Fibroblast of skin of left quadriceps (primary cell): Measurements from ENCODE around the gene SNX32.
"Not testable (repeated sequence)": the region's sequence is repeated elsewhere in the genome, so short reads cannot be mapped to it uniquely, and the experiment has no call there.

ENCODE experiments used
- DNase-seq, 2 experiments: peaks; one replicate each; pipeline ENCODE4 v3.0.0-alpha.2; 2013; ENCODE audit warnings: low read depth in 2 of 2

Gene SNX32

DNA sequence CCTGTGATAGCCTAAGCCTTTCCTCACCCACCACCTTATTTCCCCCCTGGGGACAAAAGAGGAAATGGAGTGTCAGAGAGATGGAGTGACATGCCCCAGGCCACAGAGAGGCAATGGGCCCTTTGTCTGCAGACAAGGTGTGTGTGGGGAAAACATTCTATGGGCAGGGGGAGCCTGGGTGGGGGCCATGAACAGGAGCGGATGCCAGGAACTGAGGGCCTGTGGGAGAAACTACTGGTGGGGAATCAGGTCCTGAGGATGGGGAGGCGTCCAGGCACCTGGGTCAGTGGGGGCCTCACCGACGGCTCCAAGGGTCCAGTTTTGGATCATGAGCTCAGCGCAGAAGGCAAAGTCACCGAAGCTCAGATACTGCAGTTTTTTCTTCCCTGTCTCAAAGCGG is 51.5 kb downstream of the SNX32 start:
- DNase-seq = no peak

DNA sequence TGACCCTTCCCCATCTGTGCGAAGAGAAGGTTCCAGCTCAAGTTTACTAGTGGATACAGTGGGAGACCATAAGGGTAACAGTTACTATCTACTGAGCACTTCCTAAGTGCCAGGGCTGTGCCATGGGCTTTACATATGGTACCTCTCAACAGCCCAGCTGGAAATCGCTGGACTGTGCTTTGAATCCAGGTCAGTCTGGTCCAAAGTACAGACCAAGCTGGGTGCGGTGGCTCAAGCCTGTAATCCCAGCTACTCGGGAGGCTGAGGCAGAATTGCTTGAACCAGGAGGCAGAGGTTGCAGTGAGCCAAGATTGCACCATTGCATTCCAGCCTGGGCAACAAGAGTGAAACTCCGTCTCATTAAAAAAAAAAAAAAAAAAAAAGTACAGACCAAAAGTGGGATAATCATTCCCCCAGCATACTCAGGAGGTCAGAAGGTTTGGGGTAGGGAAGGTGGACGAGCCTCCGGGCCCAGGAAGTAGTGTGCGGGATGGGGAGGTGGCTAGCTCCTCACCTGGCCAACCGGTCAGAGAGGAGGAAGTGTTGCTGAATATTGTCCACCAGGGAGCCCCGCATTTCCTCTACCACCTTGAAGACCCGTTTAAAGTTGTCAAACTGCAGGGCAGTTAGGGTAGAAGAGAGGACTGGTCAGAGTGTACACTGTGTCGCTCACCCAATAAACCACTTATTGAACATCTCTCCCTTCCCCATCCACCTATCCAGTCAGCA is 52.2 kb downstream of the SNX32 start:
- no peak for DNase-seq

DNA sequence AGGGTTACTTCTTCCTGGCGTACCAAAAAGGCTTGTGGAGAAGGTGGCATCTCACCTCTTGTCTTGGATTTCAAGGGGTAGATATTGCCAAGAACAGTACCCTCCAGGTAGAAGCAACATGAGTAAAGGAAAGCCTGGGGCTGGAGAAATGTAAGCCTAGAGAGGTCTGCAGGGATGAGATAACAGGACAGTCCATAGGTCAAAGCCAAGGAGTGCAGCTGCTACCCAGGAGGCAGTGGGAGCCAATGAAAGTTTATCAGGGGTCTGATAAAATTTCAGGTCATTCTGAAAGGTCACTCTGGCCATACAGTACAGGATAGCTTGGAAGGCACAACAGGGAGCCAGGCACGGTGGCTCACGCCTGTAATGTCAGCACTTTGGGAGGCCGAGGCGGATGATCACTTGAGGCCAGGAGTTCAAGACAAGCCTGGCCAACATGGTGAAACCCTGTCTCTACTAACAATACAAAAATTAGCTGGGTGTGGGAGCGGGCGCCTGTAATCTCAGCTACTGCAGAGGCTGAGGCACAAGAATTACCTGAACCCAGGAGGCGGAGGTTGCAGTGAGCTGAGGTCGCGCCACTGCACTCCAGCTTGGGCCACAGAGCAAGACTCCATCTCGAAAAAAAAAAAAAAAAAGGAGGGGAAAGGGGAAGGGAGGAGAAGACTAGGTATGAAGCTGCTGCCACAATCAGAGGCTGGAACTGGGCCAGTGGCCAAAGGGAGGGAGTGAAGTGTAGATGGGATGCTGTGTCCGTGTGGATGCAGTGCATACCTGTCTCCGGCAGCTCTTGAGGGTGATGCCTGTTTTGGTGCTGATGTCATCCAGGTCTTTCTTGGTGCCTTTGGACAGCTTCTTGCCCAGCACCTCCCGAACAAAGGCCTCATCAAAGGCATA is 53.3 kb downstream of the SNX32 start:
- no peak for DNase-seq

DNA sequence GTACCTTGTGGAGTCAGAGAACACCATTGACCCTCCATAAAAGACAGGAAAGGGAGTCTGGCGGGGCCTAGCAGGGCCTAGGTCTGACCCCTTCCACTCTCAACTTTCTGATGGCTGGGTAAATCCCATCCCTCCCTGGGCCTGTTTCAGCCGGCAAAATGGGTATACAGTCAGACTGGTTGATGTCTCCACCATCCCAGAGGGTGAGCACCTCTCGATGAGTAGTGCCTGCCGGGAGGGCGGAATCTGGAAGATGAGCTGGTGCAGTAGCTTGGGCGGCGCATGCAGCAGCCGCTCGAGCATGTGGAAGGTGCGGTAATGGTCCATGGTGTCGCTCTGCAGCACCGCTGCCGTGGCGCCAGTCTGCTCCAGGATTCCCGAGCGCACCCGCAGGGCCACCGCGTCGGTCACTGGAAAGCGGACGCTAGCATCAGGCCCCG is 54.0 kb downstream of the SNX32 start:
- DNase-seq = no peak

DNA sequence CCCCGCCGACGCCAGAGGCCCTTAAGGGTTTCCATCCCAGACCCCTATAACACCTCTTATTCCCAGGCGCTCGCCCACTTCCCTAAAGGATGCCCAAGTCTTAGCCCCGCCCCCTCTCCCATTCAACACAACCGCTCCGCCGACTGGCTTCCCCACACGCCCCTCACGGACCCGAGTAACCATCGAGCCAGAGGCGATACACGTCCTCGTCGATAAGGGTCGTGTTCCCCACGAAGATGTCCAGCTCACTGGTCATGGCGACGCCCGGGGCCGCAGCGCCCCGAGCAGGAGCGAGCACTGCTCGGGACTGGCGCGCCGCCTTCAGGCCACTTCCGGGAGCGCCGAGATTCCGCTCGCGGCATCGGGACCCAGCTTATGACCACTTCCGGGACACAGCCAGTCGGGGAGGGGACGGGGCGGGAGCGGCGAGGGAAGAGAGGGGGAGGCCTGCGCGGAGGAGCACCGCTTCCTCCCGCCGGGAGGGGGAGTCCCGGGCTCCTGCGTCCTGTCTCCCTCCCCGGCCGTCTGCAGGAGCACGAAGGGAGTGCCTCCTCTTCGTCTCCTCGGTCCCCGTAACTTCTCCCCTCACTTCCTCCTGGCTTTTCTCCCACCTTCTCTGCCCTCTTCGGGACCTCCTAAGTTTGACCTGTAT is 54.5 kb downstream of the SNX32 start, which contains the start of gene FIBP:
TSS of gene FIBP (minus strand) at position 309 of the 652 bp plus-strand sequence. CDS start at position 256, 53 bp downstream.
- DNase-seq = peak; percentile 93

DNA sequence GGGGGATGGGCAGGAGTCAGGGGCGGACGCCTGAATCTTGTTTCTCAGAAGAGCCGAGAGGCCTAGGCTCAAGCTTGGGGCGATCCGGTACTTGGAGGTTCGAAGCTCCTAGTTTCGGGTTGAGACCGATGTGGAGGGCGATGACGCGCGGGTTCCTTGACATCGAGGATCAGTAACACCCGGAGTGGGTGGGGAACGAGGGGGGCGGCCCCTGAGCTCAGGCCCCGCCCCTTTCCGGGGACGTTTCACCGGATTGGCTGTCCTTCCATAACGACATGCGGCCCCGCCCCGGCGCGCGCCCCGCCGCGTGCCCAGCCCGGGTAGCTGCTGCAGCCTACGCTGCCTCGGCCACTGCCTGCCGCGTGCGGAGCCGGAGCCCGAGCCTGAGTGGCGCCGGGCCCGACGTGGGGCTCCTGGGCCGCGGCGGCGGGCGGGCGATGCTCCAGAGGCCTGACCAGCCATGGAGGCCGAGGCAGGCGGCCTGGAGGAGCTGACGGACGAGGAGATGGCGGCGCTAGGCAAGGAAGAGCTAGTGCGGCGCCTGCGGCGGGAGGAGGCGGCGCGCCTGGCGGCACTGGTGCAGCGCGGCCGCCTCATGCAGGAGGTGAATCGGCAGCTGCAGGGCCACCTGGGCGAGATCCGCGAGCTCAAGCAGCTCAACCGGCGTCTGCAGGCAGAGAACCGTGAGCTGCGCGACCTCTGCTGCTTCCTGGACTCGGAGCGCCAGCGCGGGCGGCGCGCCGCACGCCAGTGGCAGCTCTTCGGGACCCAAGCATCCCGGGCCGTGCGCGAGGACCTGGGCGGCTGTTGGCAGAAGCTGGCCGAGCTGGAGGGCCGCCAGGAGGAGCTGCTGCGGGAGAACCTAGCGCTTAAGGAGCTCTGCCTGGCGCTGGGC is 56.8 kb downstream of the SNX32 start, which contains the start of gene CCDC85B:
TSS of gene CCDC85B (plus strand) at position 350 of the 895 bp plus-strand sequence. CDS start at position 461, 111 bp downstream.
- peak; percentile 89 to 90 for DNase-seq

DNA sequence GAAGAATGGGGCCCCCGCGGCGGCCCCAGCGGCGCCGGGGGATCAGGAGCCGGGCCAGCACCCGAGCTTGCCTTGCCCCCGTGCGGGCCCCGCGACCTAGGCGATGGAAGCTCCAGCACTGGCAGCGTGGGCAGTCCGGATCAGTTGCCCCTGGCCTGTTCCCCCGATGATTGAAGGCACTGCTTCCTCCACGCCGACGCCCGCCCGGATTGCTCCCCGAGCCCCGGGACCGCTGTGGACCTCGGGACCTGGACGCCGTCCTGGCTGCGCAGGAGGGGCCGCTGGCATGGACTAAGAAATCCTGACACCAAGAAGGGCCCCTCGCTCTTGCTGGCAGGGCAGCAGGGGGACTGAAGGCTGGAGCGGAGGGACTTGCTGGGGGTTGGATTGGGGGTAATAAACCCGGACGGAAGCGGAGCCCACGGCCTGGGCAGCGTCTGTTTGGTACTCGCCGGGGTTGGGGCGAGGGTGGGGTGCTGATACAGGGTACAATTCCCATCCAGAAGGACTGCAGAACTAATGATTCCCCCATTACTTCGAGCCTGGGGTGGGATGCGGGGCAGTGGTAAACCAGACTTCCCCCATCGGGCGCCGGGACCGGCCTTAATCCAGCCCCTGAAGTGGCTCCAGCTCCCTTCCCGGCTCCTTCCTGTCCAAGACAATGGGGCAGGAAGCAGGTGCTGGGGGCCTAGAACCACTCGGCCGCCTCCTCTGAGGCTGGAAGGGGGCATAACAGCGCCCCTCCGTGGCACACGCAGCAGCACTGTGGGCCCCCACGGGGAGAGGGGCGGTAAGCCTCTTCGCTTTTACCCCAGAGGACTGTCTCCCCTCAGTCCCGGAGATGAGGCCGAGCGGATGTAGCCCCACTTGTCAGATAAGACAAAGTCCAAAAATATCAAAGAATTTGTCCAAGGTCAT is 57.7 kb downstream of the SNX32 start:
- no peak for DNase-seq

DNA sequence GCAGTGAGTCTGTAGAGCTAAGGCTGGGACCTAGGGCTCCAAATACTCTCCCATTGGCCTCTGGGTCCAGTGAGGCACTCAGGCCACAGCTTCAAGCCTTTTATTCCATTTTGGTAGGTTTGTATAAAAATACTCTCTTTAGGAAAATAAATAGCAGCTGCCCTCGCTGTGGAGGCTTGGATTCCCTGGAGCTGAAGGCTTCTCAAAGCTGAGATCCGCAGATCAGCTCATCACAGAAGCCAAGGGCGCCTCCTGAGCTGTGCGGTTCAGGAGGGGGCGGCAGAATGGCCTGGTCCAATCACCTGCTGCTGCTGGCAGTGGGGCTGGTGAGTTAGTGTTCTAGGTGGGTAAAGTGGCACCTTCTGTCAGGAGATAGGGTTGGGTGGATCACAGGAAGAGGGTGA is 58.4 kb downstream of the SNX32 start:
- not testable (repeated sequence) for DNase-seq

DNA sequence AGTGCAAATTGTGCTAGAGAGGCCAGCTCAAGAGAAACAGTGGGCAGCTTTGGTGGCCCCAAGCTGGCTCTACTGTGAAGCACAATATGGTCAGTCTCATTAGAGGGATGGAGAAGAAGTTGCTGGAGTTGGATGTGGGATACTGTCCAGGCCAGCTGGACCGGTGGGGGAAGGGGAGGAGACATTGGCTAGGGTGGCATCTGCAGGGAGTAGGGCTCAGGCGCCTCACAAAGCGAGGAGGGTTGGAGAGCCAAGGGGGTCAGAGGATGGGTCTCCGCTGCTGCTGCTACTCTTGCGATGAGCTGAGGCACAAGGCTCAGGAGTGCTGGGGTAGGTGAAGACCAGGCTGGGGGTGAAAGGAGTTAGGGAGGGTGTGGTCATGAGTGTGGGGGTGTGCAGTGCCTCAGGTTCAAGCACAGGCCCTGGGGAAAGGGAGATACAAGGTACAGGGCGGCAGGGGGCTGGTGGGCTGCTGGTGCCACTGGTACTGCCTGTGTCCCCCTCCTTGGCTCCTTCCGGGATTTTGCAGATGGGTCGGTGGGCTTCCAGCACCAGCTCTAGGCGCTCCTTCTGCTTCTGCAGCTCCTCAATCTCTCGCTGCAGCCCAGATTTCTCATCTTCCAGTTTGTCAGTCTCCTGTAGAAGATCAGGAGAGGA is 59.0 kb downstream of the SNX32 start:
- no peak for DNase-seq

DNA sequence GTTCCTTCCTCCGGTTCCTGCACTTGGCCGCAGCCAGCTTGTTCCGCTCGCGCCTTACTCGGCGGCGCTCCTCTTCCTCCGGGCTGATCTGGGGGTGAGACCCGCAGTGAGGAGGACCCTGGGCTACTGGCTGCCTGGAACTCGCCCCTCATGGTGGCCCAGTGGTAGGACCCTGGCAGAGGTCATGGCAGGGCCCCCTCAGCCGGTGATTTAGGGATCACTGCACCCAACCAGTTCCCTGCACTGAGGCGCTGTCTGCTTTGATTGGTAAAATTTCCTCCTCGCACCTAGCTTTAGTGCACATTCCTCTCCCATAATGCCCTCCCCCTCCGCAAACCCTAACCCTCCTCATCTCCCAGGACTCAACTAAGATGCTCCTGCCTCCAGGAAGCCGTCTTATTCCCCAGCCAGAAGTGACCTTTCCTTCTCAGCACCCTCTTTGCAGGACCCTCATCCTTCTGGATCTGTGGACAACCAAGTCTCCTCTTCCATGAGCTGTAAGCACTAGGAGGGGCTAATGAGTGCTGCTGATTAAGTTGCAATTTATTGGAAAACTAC is 60.4 kb downstream of the SNX32 start:
- DNase-seq = no peak

DNA sequence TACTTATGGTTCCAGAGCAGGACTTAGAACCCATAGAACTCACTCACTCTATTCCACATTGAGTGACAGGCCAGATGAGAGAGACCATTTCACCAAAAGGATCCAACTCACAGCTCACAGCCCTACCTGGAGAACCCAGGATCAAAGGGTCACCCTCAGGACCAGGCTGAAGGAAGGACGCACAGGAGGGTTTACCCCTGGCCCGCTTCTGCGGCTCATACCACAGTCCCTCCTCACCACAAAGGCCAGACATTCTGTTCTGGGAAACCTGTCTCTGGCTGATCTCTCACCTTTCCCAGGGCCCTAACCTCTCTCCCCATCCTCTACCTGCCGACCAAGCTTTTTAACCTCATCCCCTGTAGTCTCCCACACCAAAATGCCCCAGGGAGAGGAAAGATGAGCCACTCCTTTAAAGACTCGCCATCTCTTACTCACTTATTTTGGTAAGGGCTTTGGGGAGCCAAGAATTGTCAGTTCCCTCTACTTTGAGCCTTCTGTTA is 61.8 kb downstream of the SNX32 start:
- no peak for DNase-seq

DNA sequence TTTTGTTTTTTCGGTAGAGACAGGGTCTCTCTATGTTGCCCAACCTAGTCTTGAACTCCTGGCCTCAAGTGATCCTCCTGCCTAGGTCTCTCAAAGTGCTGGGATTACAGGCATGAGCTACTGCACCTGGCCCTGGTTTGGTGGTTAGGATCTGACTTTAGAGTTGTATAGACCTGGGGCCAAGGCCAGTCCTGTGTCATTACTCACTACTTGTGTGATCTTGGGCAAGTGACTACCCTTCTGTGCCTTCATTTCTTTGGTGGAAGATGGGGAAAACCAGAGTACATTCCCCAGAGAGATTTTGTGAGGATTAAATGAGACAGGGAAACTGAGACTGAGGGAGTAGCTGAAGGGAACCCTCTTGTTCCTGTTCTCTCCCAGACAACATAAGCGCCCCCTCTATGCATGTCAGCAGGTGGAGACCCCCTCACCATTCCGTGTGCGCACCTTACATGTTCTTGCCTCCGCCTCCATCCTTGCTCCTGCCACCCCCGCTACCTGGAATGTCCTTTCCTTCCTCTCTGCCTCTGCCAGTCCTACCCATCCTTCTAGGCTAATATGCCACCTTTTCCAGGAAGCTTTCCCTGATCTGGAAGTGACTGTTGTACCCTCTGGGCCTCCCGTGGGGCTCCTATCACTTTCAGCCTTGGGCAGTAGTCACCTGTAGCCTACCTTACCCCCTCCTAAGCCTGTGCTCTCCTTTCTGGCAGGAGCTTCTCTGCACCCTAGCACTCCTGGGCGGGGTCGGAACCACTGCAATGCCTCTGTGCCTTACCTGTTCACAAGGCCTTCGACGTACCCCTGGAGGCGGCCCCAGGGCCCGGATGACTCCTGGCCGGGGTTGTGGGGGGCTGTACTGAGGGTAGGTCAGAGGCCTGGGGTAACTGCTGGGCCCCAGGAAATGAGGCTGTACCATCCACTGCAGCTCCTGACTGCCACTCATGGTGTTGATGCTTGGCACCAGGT is 62.6 kb downstream of the SNX32 start:
- no peak for DNase-seq

DNA sequence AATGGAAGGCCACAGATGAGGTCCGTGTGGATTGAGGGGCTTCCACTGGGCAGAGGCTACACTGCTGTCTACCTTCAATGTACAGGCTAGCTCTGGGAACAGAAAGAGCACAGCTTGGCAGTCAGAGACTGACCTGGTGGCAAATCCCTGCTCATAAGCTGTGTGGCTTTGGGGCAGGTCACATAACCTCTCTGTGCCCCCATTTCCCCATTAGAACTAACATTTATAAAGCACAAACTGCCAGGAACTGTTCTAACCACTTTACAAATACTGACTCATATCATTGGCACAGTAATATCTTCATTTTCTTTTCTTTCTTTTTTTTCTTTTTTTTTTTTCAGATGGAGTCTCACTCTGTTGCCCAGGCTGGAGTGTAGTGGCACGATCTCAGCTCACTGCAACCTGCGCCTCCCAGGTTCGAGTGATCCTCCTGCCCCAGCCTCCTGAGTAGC is 63.3 kb downstream of the SNX32 start:
- no peak for DNase-seq

DNA sequence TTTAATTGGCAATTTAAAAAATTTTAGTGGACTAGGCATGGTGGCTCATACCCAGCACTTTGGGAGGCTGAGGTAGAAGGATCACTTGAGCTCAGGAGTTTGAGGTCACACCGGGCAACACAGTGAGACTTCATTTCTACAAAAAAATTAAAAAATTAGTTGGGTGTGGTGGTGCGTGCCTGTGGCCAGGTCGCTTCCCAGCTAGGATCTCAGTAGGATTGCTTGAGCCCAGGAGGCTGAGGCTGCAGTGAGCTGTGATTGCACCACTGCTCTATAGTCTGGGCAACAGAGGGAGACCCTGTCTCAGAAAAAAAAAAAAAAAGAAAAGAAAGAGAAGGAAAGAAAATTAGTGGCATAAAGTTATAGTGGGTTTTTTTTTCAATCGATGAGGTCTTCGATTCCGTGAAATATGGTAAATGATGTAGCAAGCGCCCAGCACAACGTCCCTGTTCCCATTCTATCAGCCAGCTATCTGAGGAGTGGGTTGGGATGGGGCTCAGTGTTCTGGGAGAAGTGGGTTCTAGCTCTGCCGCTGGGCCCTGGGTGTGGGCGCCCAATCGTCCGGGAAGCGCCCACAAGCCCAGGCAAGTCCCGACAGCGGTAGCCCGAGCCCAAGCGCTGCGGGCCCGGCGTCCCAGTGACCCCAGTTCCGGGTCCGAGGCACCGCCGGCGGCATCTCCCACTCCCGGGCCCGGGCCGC is 65.0 kb downstream of the SNX32 start:
- DNase-seq = no peak

DNA sequence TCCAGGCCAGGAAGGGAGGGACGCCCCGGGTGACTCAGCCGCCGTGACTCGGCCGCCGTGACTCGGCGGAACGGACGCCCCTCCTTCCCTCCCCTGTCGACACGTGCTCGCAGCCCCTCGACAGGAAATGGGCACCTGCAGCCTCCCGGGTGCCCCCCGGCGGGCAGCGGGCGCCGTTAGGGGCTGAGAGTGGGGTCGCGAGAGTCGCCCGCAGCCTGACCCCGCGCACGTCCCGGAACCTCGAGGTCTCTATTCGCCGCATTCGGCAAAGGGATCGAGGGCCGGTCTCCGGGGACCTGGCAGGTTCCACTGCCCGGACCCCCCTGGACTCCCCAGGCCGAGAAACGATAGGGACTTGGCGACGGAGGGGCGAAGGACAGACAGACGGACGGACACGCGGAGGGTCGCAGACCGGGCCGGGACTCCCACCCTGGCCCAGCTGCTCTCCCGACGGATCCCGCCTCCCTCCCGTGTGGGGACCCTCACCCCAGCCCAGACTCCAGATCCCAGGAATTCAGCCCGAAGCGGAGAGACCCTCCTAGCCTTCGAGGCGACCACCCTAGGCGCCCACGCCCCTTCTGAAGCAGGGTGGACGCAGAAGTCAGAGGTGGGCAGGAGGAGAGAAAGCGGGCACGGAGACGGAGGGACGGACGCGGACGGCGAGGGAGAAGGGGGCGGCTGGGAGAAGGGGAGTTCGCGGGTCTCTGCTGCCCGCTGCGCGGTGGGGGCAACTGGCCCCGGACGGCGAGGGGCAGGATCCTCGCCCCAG is 65.8 kb downstream of the SNX32 start:
- DNase-seq = no peak
